GM12878 (cell line): ENCODE measurements around the gene ADD1. TPM values are rescaled to one million over a fixed set of nuclear protein-coding genes. Genes with fewer than 3 reads are reported as not detected.

Experiments
- ATAC-seq: fragments of 200-7000 bp; cut with Tn5 transposase; 3 replicates; pipeline ENCODE4 v1.9.1; 2020; ENCODE audit warnings: mild to moderate bottlenecking, moderate library complexity
- BruUV-seq: library from RNA; stranded (reverse); fragments of 400-500 nt; replicated peaks from 2 replicates; lab custom pipeline; 2021; lab: Mats Ljungman, UMichigan
- CTCF ChIA-PET: fragments of 300-600 bp; sonication (Branson Sonifier 250); formaldehyde crosslinking; extraction: SDS; loops from one replicate; lab custom pipeline; 2021; ENCODE audit warnings: inconsistent platforms; lab: Yijun Ruan, JAX
- POLR2A ChIA-PET: fragments of 350-600 bp; formaldehyde crosslinking; extraction: SDS; loops from one replicate; lab custom pipeline; 2021; ENCODE audit warnings: inconsistent platforms; lab: Charles Lee
- RAD21 ChIA-PET: fragments of 300-600 bp; sonication (Branson Sonifier 250); formaldehyde crosslinking; loops from one replicate; lab custom pipeline; 2023; ENCODE audit warnings: antibody characterized with exemption; ENCODE audit not compliant: unreplicated experiment; lab: Charles Lee
- SMC1A ChIA-PET: fragments of 300-600 bp; sonication (Branson Sonifier 250); formaldehyde crosslinking; loops from one replicate; lab custom pipeline; 2023; ENCODE audit not compliant: unreplicated experiment, uncharacterized antibody; lab: Charles Lee
- DNase-seq: peaks from one replicate; pipeline ENCODE4 v3.0.0-alpha.2; 2011; ENCODE audit warnings: low read depth, low spot score
- FAIRE-seq: peaks from 3 replicates; lab custom pipeline; 2011; peaks lifted over from hg19 to GRCh38; lab: Jason Lieb, UNC
- H2AFZ ChIP-seq: 2 replicates; pipeline ENCODE4 v1.6.0; 2011; ENCODE audit warnings: low read depth, low read length, control low read depth; ENCODE audit not compliant: control insufficient read depth
- H3K27ac ChIP-seq: 2 replicates; pipeline ENCODE4 v1.5.1; 2011; ENCODE audit warnings: control low read depth; ENCODE audit not compliant: control insufficient read depth, insufficient read depth
- H3K27me3 ChIP-seq, 2 experiments: replicated peaks in 1 of 2; 2 replicates each; pipeline versions ENCODE4 v1.6.0 to v1.6.1; 2011; ENCODE audit warnings: low read length in 1 of 2; ENCODE audit not compliant: control insufficient read depth in 2 of 2, insufficient read depth in 2 of 2
- H3K36me3 ChIP-seq, 2 experiments: 2 replicates each; pipeline ENCODE4 v1.5.1; 2011; ENCODE audit warnings: low read length in 1 of 2; ENCODE audit not compliant: control insufficient read depth in 2 of 2, insufficient read depth in 2 of 2
- H3K4me1 ChIP-seq: 2 replicates; pipeline ENCODE4 v1.6.1; 2011; ENCODE audit warnings: mild to moderate bottlenecking, low read length, moderate library complexity, mixed read lengths; ENCODE audit not compliant: control insufficient read depth, insufficient read depth
- H3K4me2 ChIP-seq: 2 replicates; pipeline ENCODE4 v1.6.0; 2011; ENCODE audit warnings: control low read depth; ENCODE audit not compliant: control insufficient read depth, insufficient read depth
- H3K4me3 ChIP-seq: fragments of 200-600 bp; sonication (generic); 2 replicates; pipeline ENCODE4 v1.5.1; 2016
- H3K79me2 ChIP-seq: 2 replicates; pipeline ENCODE4 v1.6.0; 2011; ENCODE audit warnings: low read length; ENCODE audit not compliant: control insufficient read depth, insufficient read depth
- H3K9ac ChIP-seq: 2 replicates; pipeline ENCODE4 v1.8.0; 2011; ENCODE audit warnings: low read length, control low read depth, mixed read lengths; ENCODE audit not compliant: control insufficient read depth, insufficient read depth
- H3K9me3 ChIP-seq: replicated peaks from 3 replicates; pipeline ENCODE4 v1.5.1; 2011; ENCODE audit warnings: mild to moderate bottlenecking, low read length; ENCODE audit not compliant: control insufficient read depth, insufficient read depth
- H4K20me1 ChIP-seq: 2 replicates; pipeline ENCODE4 v1.6.0; 2011; ENCODE audit not compliant: control insufficient read depth, insufficient read depth
- BACH1 ChIP-seq: fragments of 450-650 bp; IDR thresholded peaks from 2 replicates; pipeline ENCODE4 v1.6.1; 2017; ENCODE audit warnings: mild to moderate bottlenecking, borderline replicate concordance
- CREM ChIP-seq: IDR thresholded peaks from 2 replicates; pipeline ENCODE4 v1.6.1; 2014; ENCODE audit warnings: antibody characterized with exemption, low read depth
- MXI1 ChIP-seq: fragments of 150-350 bp; IDR thresholded peaks from 2 replicates; pipeline ENCODE4 v1.6.1; 2011; ENCODE audit warnings: low read depth, mild to moderate bottlenecking, inconsistent platforms, low read length, improper control_type of control experiment
- NFYB ChIP-seq: IDR thresholded peaks from 2 replicates; pipeline ENCODE4 v1.6.1; 2011; ENCODE audit warnings: low read depth, mild to moderate bottlenecking, low read length, improper control_type of control experiment, moderate library complexity; ENCODE audit not compliant: insufficient read depth
- PAX5 ChIP-seq: IDR thresholded peaks from 2 replicates; pipeline ENCODE4 v1.6.1; 2011; ENCODE audit warnings: low read depth, low read length, borderline replicate concordance
- POLR2A ChIP-seq: IDR thresholded peaks from 2 replicates; pipeline ENCODE4 v1.6.1; 2011; ENCODE audit warnings: low read depth, mild to moderate bottlenecking, low read length
- RAD21 ChIP-seq: IDR thresholded peaks from 2 replicates; pipeline ENCODE4 v1.6.1; 2011; ENCODE audit warnings: mild to moderate bottlenecking, low read depth, low read length, moderate library complexity; ENCODE audit not compliant: insufficient read depth
- RFX5 ChIP-seq: IDR thresholded peaks from 2 replicates; pipeline ENCODE4 v1.6.1; 2011; ENCODE audit warnings: low read depth, low read length, improper control_type of control experiment
- SMAD5 ChIP-seq: IDR thresholded peaks from 2 replicates; pipeline ENCODE4 v1.6.1; 2016; ENCODE audit warnings: antibody characterized with exemption, low read depth
- SREBF1 ChIP-seq: IDR thresholded peaks from 2 replicates; pipeline ENCODE4 v1.6.1; 2012; ENCODE audit warnings: mild to moderate bottlenecking, low read length
- YBX1 ChIP-seq: fragments of 450-650 bp; IDR thresholded peaks from 2 replicates; pipeline ENCODE4 v1.6.1; 2016; ENCODE audit warnings: antibody characterized with exemption
- ZNF274 ChIP-seq: IDR thresholded peaks from one replicate; pipeline ENCODE4 v1.8.0; 2011; ENCODE audit not compliant: insufficient read length, insufficient read depth
- ZNF384 ChIP-seq: IDR thresholded peaks from 2 replicates; pipeline ENCODE4 v1.6.1; 2012; ENCODE audit warnings: low read depth, mild to moderate bottlenecking, low read length, improper control_type of control experiment, borderline replicate concordance
- WGBS: methylation state at CpG from one replicate; pipeline ENCODE4 v1.1.6; 2016; ENCODE audit warnings: low lambda C conversion rate; ENCODE audit not compliant: insufficient replicate concordance, insufficient coverage; ENCODE audit errors: missing lambda C conversion rate; 5-methylcytosine and 5-hydroxymethylcytosine counted together
- in situ Hi-C: fragments of 300-500 bp; cut with MboI; formaldehyde crosslinking; loops from 9 replicates; pipeline ENCODE4 v1.14.3; 2018; ENCODE audit warnings: mixed read lengths
- intact Hi-C: fragments of 100-400 bp; cut with micrococcal nuclease; formaldehyde crosslinking; loops from one replicate; pipeline ENCODE4 v1.14.2; 2022; ENCODE audit not compliant: unreplicated experiment
- polyA plus RNA-seq, 11 experiments: library from polyadenylated mRNA; depleted of rRNA in 4 of 11; unstranded in 6 of 11; stranded (reverse) in 5 of 11; fragments of >200 nt; fragmentation: Nextera tagmentation in 4 of 11; fragmentation: Illumina TruSeq in 1 of 11; extraction: Ambion mirVana in 4 of 11; extraction: Trizol in 1 of 11; gene quantifications; 1 replicate in 1 of 11; 2 replicates in 10 of 11; pipeline versions ENCODE4 v1.2.1 to v1.2.3, GENCODE V29; 2011 to 2016; ENCODE audit warnings: inconsistent platforms in 2 of 11, missing spikeins in 2 of 11, low read depth in 1 of 11
- total RNA-seq, 4 experiments: library from RNA; depleted of rRNA in 3 of 4; stranded (reverse); fragments of >200 nt in 3 of 4; fragmentation: Illumina TruSeq in 1 of 4; extraction: Trizol in 1 of 4; gene quantifications; 2 replicates each; pipeline versions ENCODE4 v1.2.1 to v1.2.3, GENCODE V29; 2013 to 2021
- TF ChIP-seq, protein P1 (sequence below): fragments of 150-350 bp; IDR thresholded peaks from 2 replicates; pipeline ENCODE4 v1.6.1; 2014; ENCODE audit warnings: mild to moderate bottlenecking, low read depth, low read length
- TF ChIP-seq, protein P2 (sequence below): fragments of 450-650 bp; formaldehyde crosslinking; IDR thresholded peaks from 2 replicates; pipeline ENCODE4 v1.5.0; 2022; ENCODE audit warnings: mild to moderate bottlenecking, missing genetic modification characterization

Gene ADD1
- total and polyA plus RNA-seq, 10 of the 15 experiments (the other 5 are each of a cell fraction or from before 2014, with no cell fraction given) = 21.6 to 182 (median 105) TPM

DNA sequence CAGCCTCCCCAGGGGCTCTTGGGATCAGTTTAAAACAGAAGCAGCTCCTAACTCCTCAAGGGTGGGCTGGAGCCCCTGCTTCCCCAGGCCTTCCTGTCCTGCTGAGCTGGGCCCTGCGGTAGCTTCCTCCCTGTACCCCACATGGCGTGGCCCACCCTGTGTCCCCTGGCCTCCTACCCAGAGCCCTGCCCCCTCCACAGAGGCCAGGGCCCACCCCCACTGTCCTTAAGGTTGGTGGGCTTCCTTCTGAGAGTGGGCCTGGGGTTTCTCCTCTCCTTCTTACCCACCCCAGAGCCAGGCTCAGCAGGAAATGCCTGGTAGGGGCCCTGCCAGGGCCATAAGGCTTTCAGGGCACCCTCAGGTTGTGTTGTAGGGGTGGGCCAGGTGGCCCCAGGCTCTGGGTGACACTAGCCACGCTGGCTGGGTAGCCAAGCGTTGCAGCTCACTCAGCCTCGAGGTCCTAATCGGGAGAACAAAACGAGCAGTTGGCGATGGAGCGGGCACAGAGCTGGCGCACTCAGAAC is 39.1 kb upstream of the ADD1 start:
- intact Hi-C loops (no loop called here), in situ Hi-C loops (no loop called here)
- no peak overlapping the region for H3K27ac ChIP-seq
- H2AFZ ChIP-seq = no peak overlapping the region
- BruUV-seq = no TSS peak
- H3K4me1 ChIP-seq = peaks cover 49% of the 10 kb centered on the region
- no peaks in the 10 kb centered on the region for H3K27me3 ChIP-seq
- FAIRE-seq = no peak
- H3K4me2 ChIP-seq = no peak overlapping the region
- ChIA-PET RAD21 (interaction anchor here (0.6 to 1.5 kb wide), 3 partner anchors 9 to 60 kb away, joined by 3 read pairs; no protein-coding TSS in a partner anchor), SMC1A (interaction anchor here (1.1 kb wide), 1 partner anchor 41 kb away, joined by 3 read pairs; no protein-coding TSS in a partner anchor), POLR2A (no interaction called here), CTCF (interaction anchor here (0.8 to 1.4 kb wide), 2 partner anchors 17 to 37 kb away, joined by 3 read pairs; no protein-coding TSS in a partner anchor)
- H3K36me3 ChIP-seq = no peaks in the 10 kb centered on the region; a peak in 2 of 4 replicates
- no peaks in the 10 kb centered on the region for H3K9me3 ChIP-seq
- no peaks in the 10 kb centered on the region for H4K20me1 ChIP-seq
- DNase-seq = no peak
- H3K9ac ChIP-seq = no peak overlapping the region
- no peak for ATAC-seq
- no peak overlapping the region for H3K4me3 ChIP-seq
- H3K79me2 ChIP-seq = peaks cover 35% of the 10 kb centered on the region
- 60% methylated on average over 10 of the region's 10 CpGs for WGBS
- TF ChIP-seq BACH1 (no peak), CREM (no peak), SREBF1 (no peak), POLR2A (no peak), PAX5 (no peak), RAD21 (no peak), NFYB (no peak), RFX5 (no peak), ZNF384 (no peak), YBX1 (no peak), SMAD5 (no peak), MXI1 (no peak), ZNF274 (no peak)
- TF ChIP-seq, protein P1, sequence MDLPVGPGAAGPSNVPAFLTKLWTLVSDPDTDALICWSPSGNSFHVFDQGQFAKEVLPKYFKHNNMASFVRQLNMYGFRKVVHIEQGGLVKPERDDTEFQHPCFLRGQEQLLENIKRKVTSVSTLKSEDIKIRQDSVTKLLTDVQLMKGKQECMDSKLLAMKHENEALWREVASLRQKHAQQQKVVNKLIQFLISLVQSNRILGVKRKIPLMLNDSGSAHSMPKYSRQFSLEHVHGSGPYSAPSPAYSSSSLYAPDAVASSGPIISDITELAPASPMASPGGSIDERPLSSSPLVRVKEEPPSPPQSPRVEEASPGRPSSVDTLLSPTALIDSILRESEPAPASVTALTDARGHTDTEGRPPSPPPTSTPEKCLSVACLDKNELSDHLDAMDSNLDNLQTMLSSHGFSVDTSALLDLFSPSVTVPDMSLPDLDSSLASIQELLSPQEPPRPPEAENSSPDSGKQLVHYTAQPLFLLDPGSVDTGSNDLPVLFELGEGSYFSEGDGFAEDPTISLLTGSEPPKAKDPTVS = no peak
- TF ChIP-seq, protein P2, sequence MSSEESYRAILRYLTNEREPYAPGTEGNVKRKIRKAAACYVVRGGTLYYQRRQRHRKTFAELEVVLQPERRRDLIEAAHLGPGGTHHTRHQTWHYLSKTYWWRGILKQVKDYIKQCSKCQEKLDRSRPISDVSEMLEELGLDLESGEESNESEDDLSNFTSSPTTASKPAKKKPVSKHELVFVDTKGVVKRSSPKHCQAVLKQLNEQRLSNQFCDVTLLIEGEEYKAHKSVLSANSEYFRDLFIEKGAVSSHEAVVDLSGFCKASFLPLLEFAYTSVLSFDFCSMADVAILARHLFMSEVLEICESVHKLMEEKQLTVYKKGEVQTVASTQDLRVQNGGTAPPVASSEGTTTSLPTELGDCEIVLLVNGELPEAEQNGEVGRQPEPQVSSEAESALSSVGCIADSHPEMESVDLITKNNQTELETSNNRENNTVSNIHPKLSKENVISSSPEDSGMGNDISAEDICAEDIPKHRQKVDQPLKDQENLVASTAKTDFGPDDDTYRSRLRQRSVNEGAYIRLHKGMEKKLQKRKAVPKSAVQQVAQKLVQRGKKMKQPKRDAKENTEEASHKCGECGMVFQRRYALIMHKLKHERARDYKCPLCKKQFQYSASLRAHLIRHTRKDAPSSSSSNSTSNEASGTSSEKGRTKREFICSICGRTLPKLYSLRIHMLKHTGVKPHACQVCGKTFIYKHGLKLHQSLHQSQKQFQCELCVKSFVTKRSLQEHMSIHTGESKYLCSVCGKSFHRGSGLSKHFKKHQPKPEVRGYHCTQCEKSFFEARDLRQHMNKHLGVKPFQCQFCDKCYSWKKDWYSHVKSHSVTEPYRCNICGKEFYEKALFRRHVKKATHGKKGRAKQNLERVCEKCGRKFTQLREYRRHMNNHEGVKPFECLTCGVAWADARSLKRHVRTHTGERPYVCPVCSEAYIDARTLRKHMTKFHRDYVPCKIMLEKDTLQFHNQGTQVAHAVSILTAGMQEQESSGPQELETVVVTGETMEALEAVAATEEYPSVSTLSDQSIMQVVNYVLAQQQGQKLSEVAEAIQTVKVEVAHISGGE (CRISPR knock-in tag) = no peak
